HG03139 (cell line): Measurements from ENCODE around the gene CDH15.
"Not testable (repeated sequence)": the region's sequence is repeated elsewhere in the genome, so short reads cannot be mapped to it uniquely, and the experiment has no call there.

Experiments used
- ATAC-seq: cut with Tn5 transposase; IDR thresholded peaks from one replicate; pipeline ENCODE4 v1.9.1; 2021; ENCODE audit not compliant: unreplicated experiment

The CDH15 gene

DNA sequence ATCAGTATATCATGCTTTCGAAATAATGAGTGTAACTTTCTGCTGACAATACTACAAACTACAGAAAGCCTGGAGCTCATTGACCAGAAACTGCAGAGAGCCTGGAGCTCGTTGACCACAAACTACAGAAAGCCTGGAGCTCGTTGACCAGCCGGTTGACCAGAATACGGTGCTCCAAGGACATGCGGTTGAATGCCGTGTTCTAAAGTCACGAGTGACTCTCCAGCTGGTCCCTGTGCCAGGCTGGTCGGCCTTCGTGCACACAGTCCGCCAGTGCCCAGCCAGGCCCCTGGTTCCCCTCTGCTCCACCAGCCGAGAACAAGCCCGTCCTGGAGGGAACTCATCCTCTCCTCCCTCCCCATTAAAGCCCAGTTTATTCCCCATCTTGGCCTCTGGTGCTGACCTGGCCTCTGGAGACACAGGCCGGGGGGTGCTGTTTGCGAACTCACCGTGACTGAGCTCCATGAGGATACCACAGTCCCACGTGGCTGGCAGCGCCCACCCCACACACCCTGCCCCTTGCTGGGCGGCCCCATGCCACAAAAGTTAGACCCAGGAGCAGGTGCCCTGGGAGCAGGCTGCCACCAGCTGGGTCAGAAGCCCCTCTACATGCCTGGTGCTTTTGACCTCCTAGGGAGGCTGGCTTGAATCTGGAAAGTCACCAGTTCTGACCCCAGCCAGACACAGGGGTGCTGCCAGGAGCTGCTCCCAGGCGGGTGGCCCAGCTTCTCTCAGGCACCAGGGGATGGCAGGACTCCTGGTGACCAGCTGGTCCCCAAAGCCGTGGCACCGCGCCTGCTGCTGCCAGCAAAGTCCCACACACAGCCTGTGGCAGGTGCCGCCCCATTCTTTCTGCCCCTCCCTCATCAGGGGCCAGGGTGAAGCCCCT lies 15.5 kb upstream of the CDH15 start:
- ATAC-seq = no peak

DNA sequence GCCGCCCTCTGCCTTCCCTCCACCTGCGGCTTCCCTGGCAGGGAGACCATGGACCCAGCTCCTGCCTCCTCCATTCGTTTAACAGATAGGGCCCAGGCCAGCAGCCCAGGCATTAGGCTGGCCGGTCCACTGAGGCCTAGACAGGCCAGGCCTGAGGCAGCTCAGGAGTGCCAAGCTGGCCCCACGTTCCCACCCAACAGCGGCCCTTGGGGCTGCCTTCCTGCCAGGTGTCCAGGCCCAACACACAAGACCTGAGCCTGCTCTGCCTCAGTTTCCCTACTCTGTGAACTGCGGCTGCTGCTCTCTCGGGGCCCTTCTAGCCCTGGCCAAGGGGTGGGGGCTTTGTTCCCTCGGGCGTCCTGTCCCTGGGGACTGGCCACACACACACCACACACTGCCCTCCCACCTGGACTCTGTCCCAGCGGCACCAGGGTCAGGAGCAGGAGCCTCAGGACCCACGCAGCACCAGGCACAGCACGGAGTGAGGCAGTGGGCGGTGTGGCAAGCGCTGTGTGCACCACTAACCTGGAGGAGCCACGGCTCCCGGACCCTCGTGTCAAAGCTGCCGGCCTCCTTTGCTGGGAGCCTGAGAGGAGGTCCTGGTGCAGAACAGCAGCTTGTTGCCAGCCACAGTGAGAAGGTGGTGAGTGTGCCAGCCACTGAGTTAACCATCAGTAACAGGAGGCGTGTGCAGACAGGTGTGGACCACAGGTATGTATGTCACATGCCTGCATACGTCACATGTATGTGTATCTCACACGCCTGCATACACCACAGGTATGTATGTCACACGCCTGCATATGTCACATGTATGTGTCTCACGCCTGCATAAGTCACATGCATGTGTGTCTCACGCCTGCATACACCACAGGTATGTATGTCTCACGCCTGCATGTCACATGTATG lies 14.6 kb upstream of the CDH15 start:
- no peak for ATAC-seq

DNA sequence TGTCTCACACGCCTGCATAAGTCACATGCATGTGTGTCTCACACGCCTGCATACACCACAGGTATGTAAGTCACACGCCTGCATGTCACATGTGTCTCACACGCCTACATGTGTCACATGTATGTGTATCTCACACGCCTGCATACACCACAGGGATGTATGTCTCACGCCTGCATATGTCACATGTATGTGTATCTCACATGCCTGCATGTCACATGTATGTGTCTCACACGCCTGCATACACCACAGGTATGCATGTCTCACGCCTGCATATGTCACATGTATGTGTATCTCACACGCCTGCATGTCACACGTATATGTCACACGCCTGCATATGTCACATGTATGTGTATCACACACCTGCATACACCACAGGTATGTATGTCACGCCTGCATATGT lies 13.8 kb upstream of the CDH15 start:
- no peak for ATAC-seq

DNA sequence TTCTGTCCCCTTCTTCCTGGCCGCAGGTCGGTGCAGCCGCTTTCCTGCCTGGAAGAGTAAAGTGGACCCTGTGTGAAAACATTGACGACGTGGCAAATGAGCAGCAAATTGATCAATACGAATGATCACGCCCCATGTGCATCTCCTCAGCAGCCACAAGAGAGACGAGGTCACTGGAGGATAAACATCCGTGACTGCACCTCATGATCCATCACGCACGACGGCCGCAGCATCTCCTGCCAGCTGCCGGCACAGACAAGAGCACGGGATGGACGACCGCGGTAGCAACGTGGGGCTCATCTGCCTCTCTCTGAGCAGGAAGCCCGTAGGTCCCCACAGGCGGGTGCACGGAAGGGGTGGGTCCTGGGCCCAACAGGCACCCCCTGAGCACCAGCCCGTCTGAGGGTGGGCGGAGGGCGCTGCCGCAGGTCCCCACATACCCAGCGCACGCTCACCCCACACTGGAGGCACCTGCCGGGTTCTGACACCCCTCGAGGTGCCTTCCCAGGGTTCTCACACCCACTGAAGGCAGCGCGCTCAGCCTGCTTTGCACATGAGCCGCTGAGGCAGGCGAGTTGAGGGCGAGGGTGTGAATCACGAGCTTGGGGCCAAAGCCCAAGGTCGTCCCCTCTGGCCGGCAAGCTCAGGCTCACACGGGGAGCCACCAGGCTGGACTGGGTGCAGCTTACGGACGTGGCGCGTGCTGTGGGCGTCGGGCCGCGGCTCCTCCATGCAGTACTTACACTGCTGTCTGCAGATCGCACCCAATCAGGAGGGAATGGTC lies 12.3 kb upstream of the CDH15 start:
- ATAC-seq = no peak

GRCh38 chr16:89159850-89160354 lies 11.6 kb upstream of the CDH15 start:
- ATAC-seq = no peak

DNA sequence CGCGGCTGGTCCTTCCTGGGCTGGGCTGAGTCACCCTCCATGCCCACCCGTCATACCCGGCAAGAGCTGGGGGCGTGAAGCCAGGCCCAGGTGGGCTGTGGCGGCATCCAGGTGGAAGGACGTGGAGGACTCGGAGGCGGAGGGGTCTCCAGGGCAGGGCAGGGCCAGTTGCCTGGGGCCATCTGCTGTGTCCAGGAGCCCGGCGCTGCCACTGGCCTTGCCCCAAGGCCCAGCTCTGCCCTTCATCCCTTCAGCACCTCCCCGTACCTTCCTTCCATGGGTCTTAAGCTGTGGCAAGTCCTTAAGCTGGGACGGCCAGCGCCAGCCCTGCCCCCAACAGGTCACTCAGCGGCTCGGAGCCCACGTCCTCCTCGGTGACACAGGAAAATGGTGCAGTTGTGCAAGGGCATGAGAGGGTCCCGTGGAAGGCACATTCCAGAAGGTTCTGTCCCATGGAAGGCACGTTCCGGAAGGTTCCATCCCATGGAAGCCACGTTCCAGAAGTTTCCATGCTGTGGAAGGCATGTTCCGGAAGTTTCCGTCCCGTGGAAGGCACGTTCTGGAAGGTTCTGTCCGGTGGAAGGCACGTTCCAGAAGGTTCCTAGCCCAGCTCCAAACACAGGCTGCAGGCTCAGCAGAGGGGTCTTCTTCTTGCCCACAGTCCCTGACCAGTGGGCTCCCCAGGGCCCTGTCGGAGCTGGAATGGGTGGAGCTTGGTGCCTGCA lies 10.4 kb upstream of the CDH15 start:
- ATAC-seq = no peak

DNA sequence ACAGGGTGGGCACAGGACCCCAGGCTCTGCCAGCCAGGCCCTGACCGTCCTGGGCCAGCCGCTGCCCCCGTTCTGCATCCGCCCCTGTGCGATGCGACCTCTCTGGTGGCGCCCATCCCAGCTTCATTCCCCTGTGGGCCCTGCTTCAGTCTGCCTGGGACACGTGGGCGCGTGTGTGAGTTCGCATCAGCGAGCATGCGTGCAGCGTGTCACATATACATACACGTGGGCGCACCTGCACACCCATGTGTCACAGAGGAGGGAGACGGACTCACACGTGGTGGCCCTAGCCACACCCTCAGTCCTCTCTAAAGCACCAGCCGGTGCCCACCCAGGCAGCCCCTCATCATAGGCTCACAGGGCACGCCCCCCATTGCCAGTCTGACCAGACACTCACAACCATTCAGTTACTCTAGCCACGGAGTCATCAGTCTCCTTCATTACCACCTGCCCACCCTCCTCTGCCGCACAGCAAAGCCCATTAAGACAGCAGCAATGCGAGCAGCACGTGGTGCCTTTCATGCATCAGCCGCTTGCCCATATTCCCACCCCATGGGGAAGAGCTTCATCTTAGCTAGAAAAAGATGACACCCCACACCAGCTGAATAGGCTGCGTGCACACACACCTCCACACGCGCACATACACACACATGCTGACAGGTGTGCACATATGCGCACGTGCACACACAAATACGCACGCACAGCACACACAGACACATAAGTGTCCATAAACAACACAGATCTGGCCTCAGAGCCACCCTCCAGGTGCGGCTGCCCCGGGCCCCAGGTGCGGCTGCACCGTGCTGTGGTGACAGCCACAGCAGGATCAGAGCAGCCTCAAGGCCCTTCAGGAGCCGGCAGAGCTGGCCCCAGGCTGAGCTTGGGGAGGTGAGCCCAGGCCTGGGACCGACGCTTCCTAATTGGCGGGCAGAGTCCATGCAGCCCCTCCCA lies 9.5 kb upstream of the CDH15 start:
- ATAC-seq = no peak

DNA sequence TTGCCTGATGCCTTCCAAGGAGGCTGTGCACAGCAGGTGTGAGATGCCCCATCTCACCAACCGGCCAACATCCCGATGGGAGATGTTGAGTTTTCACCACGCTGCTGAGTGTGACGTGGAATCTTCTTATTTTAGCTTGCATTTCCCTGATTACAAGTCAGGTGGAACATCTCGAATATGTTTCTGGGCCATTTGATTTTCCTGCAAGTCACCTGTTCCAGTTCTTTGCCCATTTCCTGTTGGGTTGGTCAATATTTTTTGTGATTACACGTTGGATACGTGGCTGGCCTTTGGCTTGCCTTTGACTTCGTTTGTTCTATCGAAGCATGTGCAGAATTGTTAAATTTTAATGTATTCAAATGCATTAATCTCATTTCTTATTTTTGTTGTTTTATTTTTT lies 8.3 kb upstream of the CDH15 start:
- ATAC-seq = no peak

DNA sequence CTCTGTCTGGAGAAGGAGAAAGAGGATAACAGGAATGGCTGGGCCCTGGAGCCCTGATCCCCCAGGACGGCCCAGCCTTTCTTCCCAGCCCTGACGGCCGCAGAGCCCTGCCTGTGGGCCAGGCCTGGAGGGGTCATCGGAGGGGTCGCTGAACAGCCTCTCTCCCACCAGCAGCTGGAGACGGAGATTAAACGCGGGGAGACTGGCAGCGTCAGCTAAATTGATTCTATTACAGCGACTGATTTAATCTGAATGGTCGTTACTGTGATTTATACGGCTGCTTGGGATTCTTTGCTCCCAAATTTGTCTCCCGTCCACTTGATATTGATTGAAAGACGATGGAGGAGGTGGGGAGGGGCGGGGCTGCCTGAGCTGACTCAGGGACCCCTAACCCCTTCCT lies 7.1 kb upstream of the CDH15 start:
- ATAC-seq = no peak

- no peak for ATAC-seq
Measured at GRCh38 chr16:89164847-89165680, 6.5 kb upstream of the CDH15 start.

GRCh38 chr16:89165681-89165979 lies 5.9 kb upstream of the CDH15 start:
- not testable (repeated sequence) for ATAC-seq

DNA sequence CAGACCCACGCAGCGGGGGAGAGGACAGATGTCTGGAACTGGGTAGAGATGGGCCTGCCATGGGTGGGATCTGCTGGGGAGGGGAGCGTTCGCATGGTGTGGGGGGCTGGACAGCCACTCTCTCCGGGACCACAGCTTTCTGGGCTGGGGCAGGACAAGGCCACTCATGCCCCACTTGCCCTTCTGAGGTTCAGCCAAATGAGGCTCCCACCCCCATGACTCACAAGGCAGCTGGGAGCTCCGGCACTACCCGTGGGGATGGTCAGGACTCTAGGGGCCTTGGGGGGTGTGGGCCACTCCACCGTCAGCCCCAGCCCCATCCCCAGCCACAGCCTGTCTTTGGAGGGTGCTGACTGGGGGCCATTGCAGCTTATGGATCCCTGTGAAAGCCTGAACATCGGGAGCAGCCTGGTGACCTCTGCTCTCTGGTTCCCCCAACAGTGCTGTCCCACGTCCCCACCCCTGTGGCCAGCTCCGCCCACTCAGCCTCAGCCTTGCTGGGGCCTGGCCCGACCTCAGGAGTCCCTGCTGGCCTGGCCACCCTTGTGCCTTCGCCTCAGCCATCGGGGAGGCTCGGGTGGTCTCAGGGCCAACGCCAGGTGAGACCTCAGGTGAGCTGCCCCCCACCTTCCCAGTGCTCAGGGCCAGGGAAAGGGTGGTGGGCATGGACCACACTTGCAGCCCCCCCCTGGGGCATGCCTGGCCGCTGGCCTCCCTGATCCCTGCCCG lies 4.7 kb upstream of the CDH15 start:
- ATAC-seq = no peak

- no peak for ATAC-seq
Measured at GRCh38 chr16:89167425-89167941, 4.1 kb upstream of the CDH15 start.

GRCh38 chr16:89168381-89169189 lies 3.0 kb upstream of the CDH15 start:
- no peak for ATAC-seq

DNA sequence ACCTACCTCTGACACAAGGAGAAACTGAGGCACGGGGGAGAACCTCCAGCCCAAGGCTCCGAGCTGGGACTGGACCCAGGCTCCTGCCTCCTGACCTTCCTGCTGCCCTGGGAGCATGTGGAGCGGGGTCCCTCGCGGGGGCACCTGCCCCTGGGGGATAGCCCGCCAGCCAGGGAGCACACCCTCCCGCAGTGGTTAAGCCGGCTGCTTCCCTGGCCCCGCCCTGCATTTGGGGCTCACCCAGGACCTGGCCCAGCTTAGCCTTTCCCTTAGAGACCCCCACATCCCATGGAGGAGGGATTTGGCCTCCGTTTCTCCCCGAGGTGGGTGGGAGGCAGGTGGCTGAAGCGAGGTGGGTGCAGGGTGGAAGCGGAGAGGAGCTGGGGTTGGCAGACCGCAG lies 1.8 kb upstream of the CDH15 start:
- ATAC-seq = no peak

DNA sequence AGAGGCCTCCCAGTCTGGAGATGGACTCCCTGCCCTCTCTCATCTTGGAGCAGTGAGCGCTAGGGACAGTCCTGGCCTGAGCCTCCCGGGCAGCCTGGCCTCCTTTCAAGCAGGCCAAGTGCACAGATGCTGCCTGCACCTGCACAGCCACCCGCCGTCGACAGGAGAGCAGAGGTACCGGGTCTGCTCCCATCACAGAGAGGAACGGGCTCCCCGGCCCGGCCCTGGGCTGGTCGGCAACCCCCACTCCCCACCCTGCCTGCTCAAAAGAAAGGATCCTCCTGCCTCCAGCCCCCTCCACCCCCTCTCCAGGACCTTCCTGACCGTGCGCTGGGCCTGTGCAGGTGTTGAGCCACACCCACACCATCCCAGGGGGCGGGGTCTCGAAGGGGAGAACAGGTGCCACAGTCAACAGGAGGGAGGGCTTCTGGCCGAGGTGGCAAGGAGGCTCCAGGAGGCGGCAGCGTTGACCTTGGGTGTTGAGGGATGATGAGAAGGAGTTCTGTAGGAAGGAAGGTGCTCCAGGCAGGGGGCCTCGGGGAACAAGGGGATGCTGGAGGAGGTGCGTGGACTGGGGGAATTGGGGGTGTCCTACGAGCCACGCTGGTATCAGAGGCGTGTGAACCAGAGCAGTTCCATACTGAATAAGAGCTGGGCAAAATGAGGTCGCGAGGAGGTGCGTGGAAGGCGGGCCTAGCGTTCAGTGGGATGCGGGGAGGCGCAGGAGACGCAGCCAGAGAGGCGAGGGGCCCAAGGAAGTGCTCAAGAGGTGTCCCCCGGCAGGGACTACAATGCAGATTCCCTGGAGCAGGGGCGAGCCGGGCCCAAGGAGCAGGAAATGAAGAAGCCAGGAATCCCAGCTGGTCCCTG lies 967 bp upstream of the CDH15 start:
- no peak for ATAC-seq
